GM20000 (cell line): ENCODE results near the gene SLC10A2.
"Not testable (repeated sequence)": the region's sequence is repeated elsewhere in the genome, so short reads cannot be mapped to it uniquely, and the experiment has no call there.

Experiments
- DNase-seq: peaks from one replicate; pipeline ENCODE4 v3.0.0; 2012; ENCODE audit warnings: low spot score
- CTCF ChIP-seq: IDR thresholded peaks from 2 replicates; pipeline ENCODE4 v1.5.1; 2012; ENCODE audit warnings: mild to moderate bottlenecking, control low read depth; ENCODE audit errors: extremely low read depth, missing control alignments

The SLC10A2 gene

GRCh38 chr13:103099722-103100293 lies 33.6 kb upstream of the SLC10A2 start:
- DNase-seq = no peak
- TF ChIP-seq CTCF = no peak

GRCh38 chr13:103098535-103098934 lies 32.3 kb upstream of the SLC10A2 start:
- DNase-seq = no peak
- no peak for TF ChIP-seq CTCF

GRCh38 chr13:103097366-103097928 lies 31.2 kb upstream of the SLC10A2 start:
- DNase-seq = no peak
- TF ChIP-seq CTCF = no peak

- DNase-seq = not testable (repeated sequence)
Measured at GRCh38 chr13:103093649-103094048, 27.4 kb upstream of the SLC10A2 start.

DNA sequence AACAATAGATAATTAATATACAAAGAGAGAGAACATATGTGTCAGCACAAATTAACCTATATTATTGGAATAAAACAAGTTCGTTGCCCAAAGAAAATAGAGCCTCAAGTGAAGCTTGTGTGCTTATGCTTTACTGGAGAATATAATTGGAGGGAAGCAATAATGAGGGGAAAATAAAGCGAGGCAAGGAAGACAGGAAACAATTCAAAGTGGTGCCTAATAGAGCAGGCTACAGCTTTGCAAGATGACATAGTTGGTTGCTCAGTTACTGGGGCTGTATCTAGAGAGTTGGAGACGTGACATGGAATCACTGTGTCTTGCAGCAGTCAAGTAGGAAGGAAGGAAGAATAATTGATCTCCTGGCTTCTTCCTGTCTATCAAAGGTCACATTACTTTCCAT lies 21.1 kb upstream of the SLC10A2 start:
- no peak for TF ChIP-seq CTCF
- DNase-seq = no peak

GRCh38 chr13:103081435-103081834 lies 15.2 kb upstream of the SLC10A2 start:
- no peak for DNase-seq
- no peak for TF ChIP-seq CTCF

DNA sequence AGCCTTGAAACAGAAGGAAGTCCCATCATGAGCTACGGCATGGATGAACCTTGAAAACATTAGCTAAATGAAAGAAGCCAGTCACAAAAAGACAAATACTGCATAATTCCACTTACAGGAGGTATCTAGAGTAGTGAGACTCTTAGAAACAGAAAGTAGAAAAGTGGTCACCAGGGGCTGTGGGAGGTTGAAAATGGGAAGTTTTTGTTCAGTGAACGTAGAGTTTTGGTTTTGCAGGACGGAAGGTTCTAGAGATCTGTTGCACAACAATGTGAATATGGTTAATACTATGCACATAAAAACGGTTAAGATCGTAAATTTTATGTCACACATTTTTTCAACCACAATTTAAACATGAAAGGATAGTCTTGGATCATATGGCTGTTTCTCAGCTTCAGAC lies 11.9 kb upstream of the SLC10A2 start:
- TF ChIP-seq CTCF = no peak
- peak; percentile 24 for DNase-seq

GRCh38 chr13:103068836-103069235 lies 2.6 kb upstream of the SLC10A2 start:
- TF ChIP-seq CTCF = no peak
- no peak for DNase-seq
